GM23338 (cell line): Measurements from ENCODE around the gene ZBTB20. TPM values are rescaled to one million over a fixed set of nuclear protein-coding genes. Genes with fewer than 3 reads are reported as not detected.

Experiments
- ATAC-seq: fragments of 200-7000 bp; cut with Tn5 transposase; 3 replicates; pipeline ENCODE4 v1.9.1; 2020
- DNase-seq: peaks from one replicate; pipeline ENCODE4 v3.0.0-alpha.2; 2015; ENCODE audit warnings: low spot score
- H2AFZ ChIP-seq: fragments of 200-600 bp; sonication (generic); 2 replicates; pipeline ENCODE4 v1.8.0; 2016; ENCODE audit warnings: antibody characterized with exemption, mild to moderate bottlenecking, moderate library complexity
- H3F3A ChIP-seq: fragments of 200-600 bp; sonication (generic); replicated peaks from 2 replicates; pipeline ENCODE4 v1.8.0; 2017; ENCODE audit warnings: antibody characterized with exemption, mixed run types, low read depth
- H3K27ac ChIP-seq: fragments of 200-600 bp; sonication (generic); 2 replicates; pipeline ENCODE4 v1.6.1; 2016; ENCODE audit warnings: low read depth
- H3K27me3 ChIP-seq: fragments of 200-600 bp; sonication (generic); 2 replicates; pipeline ENCODE4 v1.8.0; 2016; ENCODE audit warnings: mild to moderate bottlenecking, mixed run types, moderate library complexity; ENCODE audit not compliant: insufficient read depth
- H3K36me3 ChIP-seq: fragments of 200-600 bp; sonication (generic); 2 replicates; pipeline ENCODE4 v1.8.0; 2016; ENCODE audit warnings: mild to moderate bottlenecking; ENCODE audit not compliant: insufficient read depth
- H3K4me1 ChIP-seq: fragments of 200-600 bp; sonication (generic); 2 replicates; pipeline ENCODE4 v1.8.0; 2016; ENCODE audit warnings: mild to moderate bottlenecking, moderate library complexity; ENCODE audit not compliant: insufficient read depth
- H3K4me2 ChIP-seq: fragments of 200-600 bp; sonication (generic); 2 replicates; pipeline ENCODE4 v1.7.1; 2017; ENCODE audit warnings: mixed run types
- H3K4me3 ChIP-seq: fragments of 200-600 bp; sonication (generic); 2 replicates; pipeline ENCODE4 v1.6.1; 2016; ENCODE audit warnings: mixed run types
- H3K79me2 ChIP-seq: fragments of 200-600 bp; sonication (generic); replicated peaks from 2 replicates; pipeline ENCODE4 v1.8.0; 2017; ENCODE audit warnings: mild to moderate bottlenecking; ENCODE audit not compliant: insufficient read depth
- H3K9me2 ChIP-seq: fragments of 200-600 bp; sonication (generic); 2 replicates; pipeline ENCODE4 v1.8.0; 2017; ENCODE audit not compliant: insufficient read depth
- H4K20me1 ChIP-seq: fragments of 200-600 bp; sonication (generic); replicated peaks from 2 replicates; pipeline ENCODE4 v1.8.0; 2017; ENCODE audit warnings: mild to moderate bottlenecking; ENCODE audit not compliant: insufficient read depth
- H3K27ac Mint-ChIP-seq: 2 replicates; pipeline ENCODE4 v1.8.0; 2020; ENCODE audit warnings: inconsistent platforms, mild to moderate bottlenecking, moderate library complexity, mixed read lengths
- H3K27me3 Mint-ChIP-seq: 3 replicates; pipeline ENCODE4 v1.8.0; 2022; ENCODE audit warnings: low read depth, mild to moderate bottlenecking, moderate library complexity, mixed read lengths, inconsistent platforms; ENCODE audit not compliant: insufficient read depth, poor library complexity
- H3K36me3 Mint-ChIP-seq: 3 replicates; pipeline ENCODE4 v1.8.0; 2021; ENCODE audit warnings: low read depth, mild to moderate bottlenecking, inconsistent platforms, moderate library complexity, mixed read lengths
- H3K4me1 Mint-ChIP-seq: 3 replicates; pipeline ENCODE4 v1.8.0; 2020; ENCODE audit warnings: mild to moderate bottlenecking, inconsistent platforms, mixed read lengths
- H3K4me3 Mint-ChIP-seq: 3 replicates; pipeline ENCODE4 v1.8.0; 2021; ENCODE audit warnings: moderate library complexity, mild to moderate bottlenecking, inconsistent platforms, mixed read lengths
- H3K9me3 Mint-ChIP-seq: 3 replicates; pipeline ENCODE4 v1.8.0; 2020; ENCODE audit warnings: moderate library complexity, mild to moderate bottlenecking, inconsistent platforms, mixed read lengths
- CREB1 ChIP-seq: fragments of 250-450 bp; sonication (Bioruptor Pico); IDR thresholded peaks from 2 replicates; pipeline ENCODE4 v1.5.0; 2020; ENCODE audit warnings: low read depth, mild to moderate bottlenecking, moderate library complexity
- CTCF ChIP-seq, 2 experiments: fragments of 200-600 bp in 1 of 2; sonication (generic) in 1 of 2; conservative IDR thresholded peaks; 2 replicates each; pipeline versions ENCODE4 v1.5.1 to v1.6.1; 2016 to 2017; ENCODE audit warnings: antibody characterized with exemption in 2 of 2, low read depth in 2 of 2, mild to moderate bottlenecking in 2 of 2, moderate library complexity in 1 of 2
- ETS1 ChIP-seq: IDR thresholded peaks from 2 replicates; pipeline ENCODE4 v1.6.1; 2016; ENCODE audit warnings: antibody characterized with exemption
- EZH2 ChIP-seq: fragments of 200-600 bp; sonication (generic); IDR thresholded peaks from one replicate; pipeline ENCODE4 v1.8.0; 2017; ENCODE audit warnings: antibody characterized with exemption, mild to moderate bottlenecking, low read depth; ENCODE audit not compliant: unreplicated experiment
- EZH2phosphoT487 ChIP-seq: fragments of 200-600 bp; sonication (generic); IDR thresholded peaks from one replicate; pipeline ENCODE4 v1.8.1; 2018; ENCODE audit warnings: antibody characterized with exemption; ENCODE audit not compliant: unreplicated experiment
- JUNB ChIP-seq: IDR thresholded peaks from one replicate; pipeline ENCODE4 v1.6.1; 2016; ENCODE audit warnings: antibody characterized with exemption; ENCODE audit not compliant: unreplicated experiment
- NANOG ChIP-seq: IDR thresholded peaks from 2 replicates; pipeline ENCODE4 v1.6.1; 2016; ENCODE audit warnings: antibody characterized with exemption, borderline replicate concordance
- POLR2AphosphoS5 ChIP-seq: IDR thresholded peaks from 2 replicates; pipeline ENCODE4 v1.6.1; 2016; ENCODE audit warnings: antibody characterized with exemption, low read depth
- REST ChIP-seq: IDR thresholded peaks from one replicate; pipeline ENCODE4 v1.6.1; 2018; ENCODE audit warnings: antibody characterized with exemption; ENCODE audit not compliant: unreplicated experiment
- STAT1 ChIP-seq: IDR thresholded peaks from one replicate; pipeline ENCODE4 v1.6.1; 2016; ENCODE audit warnings: antibody characterized with exemption; ENCODE audit not compliant: unreplicated experiment
- ZNF114 ChIP-seq: fragments of 250-450 bp; sonication (Bioruptor Pico); IDR thresholded peaks from 2 replicates; pipeline ENCODE4 v1.5.0; 2020; ENCODE audit warnings: mild to moderate bottlenecking, moderate library complexity
- ZNF331 ChIP-seq: fragments of 250-450 bp; sonication (Bioruptor Pico); IDR thresholded peaks from 2 replicates; pipeline ENCODE4 v1.5.0; 2020; ENCODE audit warnings: low read depth, mild to moderate bottlenecking, moderate library complexity
- ZNF462 ChIP-seq: fragments of 250-450 bp; sonication (Bioruptor Pico); IDR thresholded peaks from 2 replicates; pipeline ENCODE4 v1.5.0; 2020; ENCODE audit warnings: mild to moderate bottlenecking, moderate library complexity
- polyA plus RNA-seq: library from polyadenylated mRNA; unstranded; fragments of >200 nt; fragmentation: Nextera tagmentation; extraction: Ambion mirVana; gene quantifications from 2 replicates; pipeline ENCODE4 v1.2.1, GENCODE V29; 2016
- total RNA-seq: library from RNA; depleted of rRNA; stranded (reverse); fragments of >200 nt; shearing (Covaris generic); gene quantifications from 2 replicates; pipeline ENCODE4 v1.2.3, GENCODE V29; 2014

The ZBTB20 gene
- total and polyA plus RNA-seq, 2 experiments from 2014 or later = 2.0 to 3.3 TPM

- peaks cover 8% of the 10 kb centered on the region; the same call in 2 of the 3 replicates for H3K4me1 Mint-ChIP-seq
- Histone ChIP-seq H3K4me1 (0 out of 2 replicates have a peak, but pooled peaks cover 5% of the 10 kb centered on the region), H3K36me3 (no peaks in the 10 kb centered on the region), H3K27ac (no peak overlapping the region), H4K20me1 (no peaks in the 10 kb centered on the region), H3K27me3 (no peaks in the 10 kb centered on the region), H3K4me3 (no peak overlapping the region), H3K4me2 (no peak overlapping the region), H3F3A (no peaks in the 10 kb centered on the region), H2AFZ (no peak overlapping the region), H3K79me2 (no peaks in the 10 kb centered on the region), H3K9me2 (no peaks in the 10 kb centered on the region)
- H3K9me3 Mint-ChIP-seq = no peaks in the 10 kb centered on the region
- no peak for ATAC-seq
- no peak overlapping the region for H3K27ac Mint-ChIP-seq
- H3K36me3 Mint-ChIP-seq = no peaks in the 10 kb centered on the region
- H3K4me3 Mint-ChIP-seq = no peak overlapping the region
- no peak for TF ChIP-seq EZH2
- TF ChIP-seq ETS1 = no peak
- no peak for TF ChIP-seq STAT1
- no peak for TF ChIP-seq ZNF462
- TF ChIP-seq REST = no peak
- no peak for TF ChIP-seq NANOG
- no peak for TF ChIP-seq ZNF114 (CRISPR knock-in tag)
- TF ChIP-seq JUNB = no peak
- TF ChIP-seq CREB1 (CRISPR knock-in tag) = no peak
- no peak for TF ChIP-seq CTCF (conservative IDR thresholded peaks at IDR 0.05; ENCODE audit: low read depth in 2 of 2)
- no peak for TF ChIP-seq EZH2phosphoT487
- no peak for TF ChIP-seq POLR2AphosphoS5
- TF ChIP-seq ZNF331 (CRISPR knock-in tag) = no peak
- DNase-seq = no peak
- peaks cover 2% of the 10 kb centered on the region for H3K27me3 Mint-ChIP-seq
Observed at GRCh38 chr3:114756506-114757279, 390.4 kb downstream of the ZBTB20 start.
